Activated CD4-positive, alpha-beta T cell treated with anti-CD3 and anti-CD28 coated beads for 4 hours (primary cell): Measurements from ENCODE around the gene MYL11.

Source experiments
- DNase-seq, 2 donors: peaks; one replicate each; pipeline ENCODE4 v3.0.0-alpha.2; 2020

Gene MYL11

DNA sequence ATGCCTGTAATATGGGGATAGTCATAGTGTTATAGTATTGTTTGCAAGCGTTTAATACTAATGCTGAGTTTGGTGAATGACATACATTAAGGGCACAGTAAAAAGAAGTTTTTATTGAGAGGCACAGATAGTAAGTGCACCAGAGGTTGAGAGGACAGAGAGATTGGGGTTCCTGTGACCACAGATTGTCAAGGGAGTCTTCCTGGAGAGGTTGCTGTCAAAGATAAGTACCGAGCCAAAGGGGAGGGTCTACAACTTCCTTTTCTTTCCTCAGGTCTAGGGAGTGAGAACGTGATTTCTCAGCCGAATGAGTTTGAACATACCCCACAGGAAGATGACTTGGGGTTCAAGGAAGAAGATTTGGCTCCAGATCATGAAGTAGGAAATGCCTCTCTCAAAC lies 22.5 kb downstream of the MYL11 start:
- DNase-seq = no peak

DNA sequence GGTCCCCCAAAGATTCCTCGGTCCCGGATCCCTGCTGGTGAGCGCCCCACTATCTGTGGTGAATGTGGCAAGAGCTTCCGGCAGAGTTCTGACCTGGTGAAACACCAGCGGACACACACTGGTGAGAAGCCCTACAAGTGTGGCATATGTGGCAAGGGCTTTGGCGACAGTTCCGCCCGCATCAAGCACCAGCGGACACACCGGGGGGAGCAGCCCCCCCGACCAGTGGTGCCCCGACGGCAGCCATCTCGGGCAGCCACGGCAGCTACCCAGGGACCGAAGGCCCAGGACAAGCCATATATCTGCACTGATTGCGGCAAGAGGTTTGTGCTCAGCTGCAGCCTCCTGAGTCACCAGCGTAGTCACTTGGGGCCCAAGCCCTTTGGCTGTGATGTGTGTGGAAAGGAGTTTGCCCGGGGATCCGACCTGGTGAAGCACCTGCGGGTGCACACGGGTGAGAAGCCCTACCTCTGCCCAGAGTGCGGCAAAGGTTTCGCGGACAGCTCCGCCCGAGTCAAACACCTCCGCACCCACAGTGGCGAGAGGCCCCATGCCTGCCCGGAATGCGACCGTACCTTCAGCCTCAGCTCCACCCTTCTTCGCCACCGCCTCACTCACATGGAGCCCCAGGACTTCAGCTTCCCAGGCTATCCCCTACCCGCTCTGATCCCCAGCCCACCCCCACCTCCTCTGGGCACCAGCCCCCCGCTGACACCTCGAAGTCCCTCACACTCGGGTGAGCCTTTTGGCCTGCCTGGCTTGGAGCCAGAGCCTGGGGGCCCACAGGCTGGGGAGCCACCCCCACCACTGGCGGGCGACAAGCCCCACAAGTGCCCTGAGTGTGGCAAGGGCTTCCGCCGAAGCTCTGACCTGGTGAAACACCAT lies 23.4 kb downstream of the MYL11 start:
- DNase-seq = no peak

DNA sequence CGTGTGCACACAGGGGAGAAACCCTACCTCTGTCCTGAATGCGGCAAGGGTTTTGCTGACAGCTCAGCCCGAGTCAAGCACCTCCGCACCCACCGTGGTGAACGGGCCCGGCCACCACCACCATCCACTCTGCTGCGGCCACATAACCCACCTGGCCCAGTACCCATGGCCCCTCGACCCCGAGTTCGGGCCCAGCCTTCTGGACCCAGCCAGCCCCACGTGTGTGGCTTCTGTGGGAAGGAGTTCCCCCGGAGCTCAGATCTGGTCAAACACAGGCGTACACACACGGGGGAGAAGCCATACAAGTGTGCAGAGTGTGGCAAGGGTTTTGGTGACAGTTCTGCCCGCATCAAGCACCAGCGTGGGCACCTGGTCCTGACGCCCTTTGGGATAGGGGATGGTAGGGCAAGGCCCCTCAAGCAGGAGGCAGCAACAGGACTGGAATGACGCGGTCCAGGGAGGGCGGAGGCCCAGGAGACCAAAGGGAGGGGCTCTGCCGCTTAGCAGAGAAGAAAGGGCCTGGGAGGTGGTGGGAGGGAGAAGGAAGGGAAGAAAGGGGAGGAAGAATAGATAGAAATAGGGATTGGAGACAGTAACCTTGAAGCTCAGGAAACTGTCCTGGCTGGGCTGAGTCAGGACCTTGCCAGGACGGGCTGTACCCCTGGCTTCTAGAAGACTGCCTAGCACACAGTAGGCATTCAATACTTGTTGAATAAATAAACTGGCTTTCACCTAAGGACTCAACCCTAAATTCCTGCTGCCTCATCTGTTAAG lies 24.2 kb downstream of the MYL11 start:
- no peak for DNase-seq

DNA sequence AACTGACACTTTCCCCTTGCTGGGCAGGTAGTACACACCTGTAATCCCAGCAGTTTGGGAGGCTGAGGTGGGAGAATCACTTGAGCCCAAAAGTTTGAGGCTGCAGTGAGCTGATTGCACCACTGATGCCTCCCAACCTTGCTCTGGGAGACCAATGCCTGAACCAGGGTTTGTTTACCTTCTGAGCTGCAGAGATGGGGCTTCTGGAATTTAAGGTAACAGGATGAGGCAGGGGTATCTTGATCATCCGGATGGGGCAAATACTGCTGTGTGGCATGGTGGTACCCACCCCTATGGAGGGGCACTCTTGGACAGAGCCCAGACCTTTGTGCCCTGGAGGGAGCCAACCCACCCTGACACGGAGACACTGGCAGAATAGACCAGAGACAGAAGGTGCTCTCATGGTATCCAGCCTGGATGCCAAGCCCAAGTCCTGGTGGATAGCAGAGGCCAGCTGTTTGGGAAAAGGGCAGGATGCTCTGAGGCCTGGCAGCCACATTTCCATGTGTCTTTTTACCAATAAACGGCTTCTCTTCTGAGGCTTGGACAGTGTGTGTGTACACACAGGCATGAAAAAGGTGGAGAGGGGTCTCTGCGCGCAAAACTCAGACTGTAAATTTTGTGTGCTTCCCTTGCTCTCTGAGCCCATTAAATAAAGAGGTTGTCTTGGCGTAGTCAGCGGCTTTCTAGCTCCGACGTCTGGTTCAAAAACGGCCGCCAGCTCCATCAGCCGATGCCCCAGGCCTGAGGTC lies 25.0 kb downstream of the MYL11 start:
- no peak for DNase-seq

DNA sequence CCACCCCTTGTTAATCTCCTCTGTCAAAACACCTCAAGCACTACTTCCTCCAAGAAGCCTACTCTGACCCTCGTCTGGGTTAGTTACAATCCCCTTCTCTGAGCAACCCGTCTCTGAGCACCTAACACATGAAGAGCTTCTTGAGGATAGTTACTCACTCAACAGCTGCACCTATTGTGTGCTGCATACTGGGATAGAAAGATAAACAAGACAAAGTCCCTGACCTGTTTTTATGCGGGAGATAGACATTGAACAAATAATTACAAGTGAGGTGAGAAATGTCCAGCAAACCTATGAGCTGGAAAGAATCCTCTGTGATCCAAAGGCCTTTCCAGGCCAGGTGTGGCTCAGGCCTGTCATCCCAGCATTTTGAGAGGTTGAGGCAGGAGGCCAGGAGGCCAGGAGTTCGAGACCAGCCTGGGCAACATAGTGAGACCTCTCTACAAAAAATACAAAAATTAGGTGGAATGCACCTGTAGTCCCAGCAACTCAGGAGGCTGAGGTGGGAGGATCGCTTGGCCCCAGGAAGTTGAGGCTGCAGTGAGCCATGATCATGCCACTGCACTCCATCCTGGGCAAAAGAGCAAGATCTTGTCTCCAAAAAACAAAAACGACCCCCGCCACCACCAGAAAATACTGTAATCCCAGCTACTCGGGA lies 27.3 kb downstream of the MYL11 start:
- no peak for DNase-seq

DNA sequence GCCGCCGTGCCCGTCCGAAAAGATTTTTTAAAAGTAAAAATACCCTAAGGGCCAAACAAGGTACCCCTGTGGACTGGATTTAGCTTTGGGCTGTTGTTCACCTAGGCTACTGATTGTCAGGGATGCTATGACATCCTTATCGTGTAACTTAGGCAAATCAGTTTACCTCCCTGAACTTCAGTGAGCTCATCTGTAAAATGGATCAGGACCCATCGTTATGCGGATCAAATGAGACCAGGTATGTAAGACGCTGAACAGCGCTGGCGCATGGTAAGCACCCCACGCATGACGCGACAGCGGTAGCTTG lies 32.1 kb downstream of the MYL11 start:
- DNase-seq = no peak

DNA sequence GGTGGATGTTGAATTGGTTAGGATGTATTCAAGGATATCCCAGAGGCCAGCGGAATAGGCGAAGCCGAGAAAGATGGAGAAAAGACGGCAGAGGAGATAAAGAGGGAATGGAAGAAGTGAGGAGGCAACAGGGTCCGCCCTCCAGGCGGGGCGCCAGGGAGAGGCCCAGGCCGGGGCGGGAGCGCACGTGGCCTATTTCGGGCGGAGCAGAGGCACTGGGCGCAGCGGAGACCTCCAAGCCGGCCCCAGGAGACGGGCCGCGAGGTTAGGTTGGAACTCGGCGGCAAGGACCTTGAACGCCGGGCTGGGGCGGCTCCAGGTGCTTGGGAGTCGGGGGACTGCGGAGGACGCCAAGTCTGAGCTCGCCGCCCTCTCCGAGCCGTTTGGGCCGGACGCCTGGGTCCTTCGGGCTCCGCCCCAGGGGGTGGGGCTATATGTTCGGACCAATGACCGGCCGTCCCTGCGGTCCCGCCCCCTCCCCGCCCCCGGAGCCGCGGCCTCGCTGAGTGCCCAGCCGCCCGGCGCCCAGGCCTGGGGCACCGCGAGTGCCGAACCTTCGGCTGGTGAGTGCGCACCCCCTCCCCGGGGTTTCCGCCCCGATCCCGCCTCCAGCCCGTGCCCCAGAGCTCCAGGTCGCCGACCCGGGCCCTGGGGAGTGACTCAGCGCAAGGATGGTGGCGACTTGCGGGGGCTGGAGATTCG lies 32.7 kb downstream of the MYL11 start, which contains the start of gene ZNF771:
ZNF771 (plus strand) TSS at position 505 of the 702 bp plus-strand sequence. CDS start 448 bp downstream, outside the sequence.
- DNase-seq = peak; percentile 87 to 90

DNA sequence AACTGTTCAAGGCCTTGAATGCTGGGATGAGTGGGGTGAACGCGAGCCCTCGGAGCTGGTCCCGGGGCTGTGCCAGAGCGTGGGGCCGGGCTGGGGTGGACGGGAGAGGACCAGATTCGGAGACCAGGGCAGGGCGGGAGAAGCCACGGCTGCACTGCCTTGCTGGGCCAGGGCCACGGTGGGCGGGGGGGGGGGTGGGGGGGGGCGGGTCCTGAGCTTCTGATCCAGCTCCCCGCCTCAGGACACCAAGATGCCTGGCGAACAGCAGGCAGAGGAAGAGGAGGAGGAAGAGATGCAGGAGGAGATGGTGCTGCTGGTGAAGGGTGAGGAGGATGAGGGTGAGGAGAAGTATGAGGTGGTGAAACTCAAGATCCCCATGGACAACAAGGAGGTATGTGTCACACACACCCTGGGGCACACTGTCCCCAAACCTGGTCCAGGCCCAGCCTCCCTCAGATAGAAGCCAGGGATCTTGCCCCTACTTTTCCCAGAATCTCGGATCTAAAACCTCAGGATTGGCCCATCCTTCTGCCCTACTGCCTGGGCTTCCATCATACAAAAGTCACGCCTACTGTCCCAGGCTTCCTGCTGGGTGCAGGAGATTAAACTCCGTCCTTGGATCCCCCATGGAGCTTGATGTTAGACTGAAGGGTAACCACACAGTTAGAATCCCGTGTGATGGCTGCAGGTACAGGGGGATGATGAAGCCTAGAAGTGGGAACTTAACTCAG lies 33.4 kb downstream of the MYL11 start:
- no peak for DNase-seq

DNA sequence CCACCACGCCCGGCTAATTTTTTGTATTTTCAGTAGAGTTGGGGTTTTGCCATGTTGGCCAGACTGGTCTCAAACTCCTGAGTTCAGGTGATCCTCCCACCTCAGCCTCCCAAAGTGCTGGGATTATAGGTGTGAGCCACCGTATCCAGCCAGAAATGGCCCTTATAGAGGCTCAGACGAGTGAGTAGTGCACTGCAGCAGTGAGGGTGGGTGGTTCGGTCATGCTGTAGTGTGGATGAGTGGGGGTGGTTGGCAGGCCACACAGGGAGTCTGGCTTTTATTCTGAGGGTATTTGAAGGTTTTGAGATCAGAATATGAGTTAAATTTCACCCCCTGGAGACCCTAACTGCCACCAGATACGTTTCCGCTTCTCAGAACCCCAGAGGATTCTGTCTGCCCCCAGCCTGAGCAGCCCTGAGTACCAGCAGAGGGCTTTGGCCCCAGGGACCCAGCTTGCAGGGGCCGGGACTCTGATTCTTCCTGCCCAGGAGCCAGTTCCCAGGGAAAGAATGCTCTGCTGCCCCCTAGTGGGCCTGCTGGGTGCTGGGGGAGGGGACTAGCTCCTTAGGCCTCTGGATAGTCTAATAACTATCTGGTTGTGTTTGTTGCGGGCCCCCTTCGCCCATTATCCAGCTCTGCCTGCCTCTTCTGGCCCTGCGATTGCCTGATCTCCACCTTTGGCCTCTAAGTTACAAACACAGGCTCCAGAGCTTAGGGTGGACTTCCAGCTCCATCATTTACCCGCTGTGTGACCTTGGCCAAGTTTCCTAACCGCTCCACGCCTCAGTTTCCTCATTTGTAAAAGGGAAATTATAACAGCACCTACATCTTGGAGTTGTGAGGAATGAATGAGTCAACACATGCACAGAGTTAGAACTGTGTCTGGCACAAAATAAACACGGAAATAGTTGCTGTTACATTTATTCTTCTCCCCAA lies 34.8 kb downstream of the MYL11 start:
- DNase-seq = peak; percentile 87 to 96

DNA sequence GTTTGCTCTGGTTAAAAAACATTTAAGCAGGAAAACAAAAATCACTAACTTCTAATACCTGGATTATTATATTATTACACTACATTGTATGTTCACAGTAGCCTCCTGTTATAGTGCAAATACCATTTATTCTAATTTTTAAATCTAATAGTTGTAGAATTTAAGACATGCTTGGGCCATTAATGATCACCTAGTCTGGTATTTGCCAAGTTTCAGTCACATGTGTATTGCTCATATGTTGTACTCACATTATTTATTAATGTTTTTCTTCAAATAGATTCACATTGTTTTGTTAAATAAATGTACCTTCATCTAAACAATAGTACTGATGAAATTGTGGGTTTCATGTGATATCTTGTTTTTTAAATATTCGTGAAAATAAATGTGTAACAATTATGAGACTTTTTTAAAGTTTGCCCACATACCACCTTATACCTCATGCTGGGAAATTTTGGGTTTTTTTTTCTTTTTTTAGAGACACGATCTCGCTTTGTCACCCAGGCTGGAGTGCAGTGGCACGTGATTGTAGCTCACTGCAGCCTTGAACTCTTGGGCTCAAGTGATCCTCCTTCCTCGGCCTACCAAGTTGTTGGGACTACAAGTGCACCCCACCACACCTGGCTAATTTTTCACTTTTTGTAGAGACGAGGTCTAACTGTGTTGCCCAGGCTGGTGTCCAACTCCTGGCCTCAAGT lies 38.7 kb downstream of the MYL11 start:
- DNase-seq = no peak

DNA sequence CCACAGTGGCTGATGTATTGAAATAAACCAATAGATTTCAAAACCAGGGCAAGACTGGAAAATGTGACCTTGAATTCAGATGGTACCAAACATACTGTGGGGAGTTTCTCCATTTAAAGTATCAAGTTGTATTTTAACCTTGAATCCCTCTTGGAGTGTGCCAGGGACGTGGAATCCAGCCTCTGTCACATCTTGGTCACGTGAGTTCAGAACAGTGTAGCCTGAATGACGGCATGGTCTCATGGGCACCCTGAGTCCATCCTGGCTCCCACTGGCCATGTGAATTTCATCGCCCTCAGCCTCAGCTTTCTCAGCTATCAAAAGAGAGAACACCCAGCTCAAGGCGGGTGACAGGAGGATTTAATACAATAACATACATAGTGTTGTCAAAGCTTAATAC lies 39.6 kb downstream of the MYL11 start:
- no peak for DNase-seq

DNA sequence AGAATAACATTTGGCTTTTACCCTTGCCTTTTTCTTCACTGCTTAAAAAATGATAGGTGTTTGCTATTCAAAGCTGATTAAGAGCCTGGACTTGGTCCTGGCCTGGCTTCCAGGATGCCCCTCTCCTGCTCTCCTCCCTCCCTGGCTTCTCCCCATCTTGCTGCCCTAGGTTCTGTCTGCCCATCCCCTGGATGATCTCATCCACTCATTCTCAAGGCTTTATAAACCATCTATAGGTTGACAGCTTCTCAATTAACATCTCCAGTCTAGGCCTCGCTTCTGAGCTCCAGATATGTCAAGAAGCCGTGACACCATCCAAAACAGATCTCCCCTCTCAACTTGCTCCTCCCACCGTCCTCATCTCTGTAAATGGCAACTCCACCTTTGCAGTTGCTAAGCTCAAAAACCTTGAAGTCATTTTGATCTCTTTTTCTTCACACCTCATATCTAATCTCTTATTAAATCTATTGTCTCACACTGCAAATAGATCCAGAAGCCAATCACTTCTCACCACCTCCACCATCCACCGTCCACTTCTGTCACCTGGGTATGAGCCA lies 41.5 kb downstream of the MYL11 start:
- no peak for DNase-seq

DNA sequence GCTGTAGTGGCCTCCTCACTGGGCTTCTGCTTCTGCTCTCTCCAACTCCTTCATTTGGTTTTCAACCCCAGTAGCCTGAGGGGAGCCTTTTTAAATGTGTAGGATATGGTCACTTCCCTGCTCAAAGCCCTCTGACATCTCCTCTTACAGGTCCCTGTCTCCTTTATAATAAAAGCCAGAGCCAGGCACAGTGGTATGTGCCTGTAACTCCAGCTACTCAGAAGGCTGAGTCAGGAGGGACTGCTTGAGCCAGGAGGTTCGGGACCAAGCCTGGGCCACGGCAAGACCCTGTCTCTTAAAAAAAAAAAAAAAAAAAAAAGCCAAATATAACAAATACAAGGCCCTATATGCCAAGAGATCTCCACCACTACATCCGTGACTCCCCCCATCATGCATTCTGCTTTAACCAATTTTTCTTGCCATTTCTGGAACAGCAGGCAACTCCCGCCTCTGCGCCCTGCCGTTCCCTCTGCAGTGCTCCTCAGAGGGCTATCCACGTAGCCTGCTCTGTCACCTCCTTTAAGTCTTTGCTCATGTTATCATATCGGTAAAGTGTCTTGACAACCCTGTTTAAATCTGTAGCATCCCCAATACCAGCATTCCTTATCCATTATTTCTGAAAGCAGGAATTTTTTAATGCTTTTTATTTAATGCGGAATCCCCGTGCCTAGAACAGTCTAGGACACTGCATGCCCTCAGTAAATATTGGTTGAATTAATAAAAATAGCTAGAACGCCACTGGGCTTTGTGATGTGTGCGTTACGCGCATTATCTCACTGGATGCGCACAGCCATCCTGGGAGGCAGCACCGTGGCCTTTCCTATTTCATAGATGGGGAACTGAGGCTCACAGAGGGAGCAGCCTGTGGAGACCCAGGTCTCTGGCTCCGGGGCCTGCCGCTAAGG lies 42.3 kb downstream of the MYL11 start:
- peak in 1 of 2 donors; percentile 22 for DNase-seq

DNA sequence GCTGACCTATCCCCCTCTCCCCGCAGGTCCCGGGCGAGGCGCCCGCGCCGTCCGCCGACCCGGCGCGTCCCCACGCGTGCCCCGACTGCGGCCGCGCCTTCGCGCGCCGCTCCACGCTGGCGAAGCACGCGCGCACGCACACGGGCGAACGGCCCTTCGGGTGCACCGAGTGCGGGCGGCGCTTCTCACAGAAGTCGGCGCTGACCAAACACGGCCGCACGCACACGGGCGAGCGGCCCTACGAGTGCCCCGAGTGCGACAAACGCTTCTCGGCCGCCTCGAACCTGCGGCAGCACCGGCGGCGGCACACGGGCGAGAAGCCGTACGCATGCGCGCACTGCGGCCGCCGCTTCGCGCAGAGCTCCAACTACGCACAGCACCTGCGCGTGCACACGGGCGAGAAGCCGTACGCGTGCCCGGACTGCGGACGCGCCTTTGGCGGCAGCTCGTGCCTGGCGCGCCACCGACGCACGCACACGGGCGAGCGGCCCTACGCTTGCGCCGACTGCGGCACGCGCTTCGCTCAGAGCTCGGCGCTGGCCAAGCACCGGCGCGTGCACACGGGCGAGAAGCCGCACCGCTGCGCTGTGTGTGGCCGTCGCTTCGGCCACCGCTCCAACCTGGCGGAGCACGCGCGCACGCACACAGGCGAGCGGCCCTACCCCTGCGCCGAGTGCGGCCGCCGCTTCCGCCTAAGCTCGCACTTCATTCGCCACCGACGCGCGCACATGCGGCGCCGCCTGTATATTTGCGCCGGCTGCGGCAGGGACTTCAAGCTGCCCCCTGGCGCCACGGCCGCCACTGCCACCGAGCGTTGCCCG lies 43.1 kb downstream of the MYL11 start:
- peak; percentile 84 to 88 for DNase-seq

DNA sequence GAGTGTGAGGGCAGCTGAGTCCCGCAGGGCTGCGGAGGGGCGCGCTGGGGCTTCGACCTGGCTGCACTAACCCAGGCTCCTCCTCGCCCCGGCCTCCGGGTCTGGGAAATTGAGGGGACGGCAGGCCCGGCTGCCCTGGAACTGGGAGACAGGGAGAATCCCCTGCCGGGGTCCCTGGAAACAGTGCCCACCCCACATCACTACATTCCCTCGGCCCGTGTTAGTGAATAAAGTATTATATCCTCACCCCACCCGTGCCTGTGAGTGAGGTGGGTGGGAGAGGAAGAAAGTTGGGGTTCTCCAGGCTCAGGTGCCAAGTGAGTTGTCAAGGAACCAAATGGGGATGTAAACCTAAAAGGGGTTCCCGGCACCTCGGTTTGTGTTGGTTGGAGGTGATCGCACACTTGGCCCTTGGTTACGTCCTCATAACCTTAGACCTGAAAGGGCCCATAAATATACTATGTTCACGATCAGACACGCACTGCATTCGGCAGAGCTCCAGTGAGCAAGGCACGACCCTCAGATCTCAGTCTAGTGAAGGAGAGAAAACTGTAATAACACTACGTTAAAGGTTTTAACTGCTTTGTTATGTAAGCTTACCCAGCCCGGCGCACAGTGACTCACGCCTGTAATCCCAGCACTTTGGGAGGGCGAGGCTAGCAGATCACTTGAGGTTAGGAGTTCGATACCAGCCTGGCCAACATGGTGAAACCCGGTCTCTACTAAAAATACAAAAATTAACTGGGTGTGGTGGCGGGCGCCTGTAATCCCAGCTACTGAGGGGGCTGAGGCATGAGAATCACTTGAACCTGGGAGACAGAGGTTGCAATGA lies 44.0 kb downstream of the MYL11 start:
- no peak for DNase-seq

DNA sequence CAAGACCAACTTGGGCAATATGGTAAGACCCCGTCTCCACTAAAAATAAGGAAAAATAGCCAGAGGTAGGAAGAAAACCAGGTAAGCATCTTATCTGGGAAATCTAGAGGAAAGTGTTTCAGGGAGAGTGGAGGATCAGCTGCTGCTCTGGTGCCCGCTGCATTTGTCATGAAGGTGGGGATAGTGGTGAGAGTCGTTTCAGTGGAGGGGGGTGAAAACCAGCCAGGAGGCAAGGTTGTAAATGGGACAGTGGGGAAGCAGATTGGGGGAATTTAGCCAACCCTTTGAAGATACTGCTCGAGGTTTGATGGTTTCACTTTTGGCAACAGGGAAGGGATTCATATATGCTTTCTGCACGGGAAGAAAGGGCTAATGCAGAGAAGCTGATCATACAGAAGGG lies 46.4 kb downstream of the MYL11 start:
- DNase-seq = no peak
